Measurements from ENCODE around the gene CDC123.

DNA sequence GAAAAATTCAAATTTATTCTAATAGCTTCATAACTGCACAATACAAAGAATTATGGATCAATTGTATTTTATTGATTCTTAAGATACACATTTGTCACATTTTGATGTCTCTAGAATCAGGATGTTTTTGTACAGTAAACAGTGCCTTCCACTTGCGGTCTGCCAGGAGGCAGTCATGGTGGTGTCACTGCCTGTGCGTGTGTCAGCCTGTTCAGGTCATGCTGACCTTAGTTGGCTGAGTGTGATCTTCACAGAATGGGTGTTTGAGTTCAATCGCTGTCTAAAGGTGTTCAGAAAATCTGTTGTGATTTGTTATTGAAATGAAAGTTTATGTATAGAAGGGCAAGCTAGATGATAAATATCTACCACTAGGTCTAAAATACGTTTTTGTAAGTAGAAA, 45.8 kb upstream of the CDC123 start:
- TF ChIP-seq, protein P1, sequence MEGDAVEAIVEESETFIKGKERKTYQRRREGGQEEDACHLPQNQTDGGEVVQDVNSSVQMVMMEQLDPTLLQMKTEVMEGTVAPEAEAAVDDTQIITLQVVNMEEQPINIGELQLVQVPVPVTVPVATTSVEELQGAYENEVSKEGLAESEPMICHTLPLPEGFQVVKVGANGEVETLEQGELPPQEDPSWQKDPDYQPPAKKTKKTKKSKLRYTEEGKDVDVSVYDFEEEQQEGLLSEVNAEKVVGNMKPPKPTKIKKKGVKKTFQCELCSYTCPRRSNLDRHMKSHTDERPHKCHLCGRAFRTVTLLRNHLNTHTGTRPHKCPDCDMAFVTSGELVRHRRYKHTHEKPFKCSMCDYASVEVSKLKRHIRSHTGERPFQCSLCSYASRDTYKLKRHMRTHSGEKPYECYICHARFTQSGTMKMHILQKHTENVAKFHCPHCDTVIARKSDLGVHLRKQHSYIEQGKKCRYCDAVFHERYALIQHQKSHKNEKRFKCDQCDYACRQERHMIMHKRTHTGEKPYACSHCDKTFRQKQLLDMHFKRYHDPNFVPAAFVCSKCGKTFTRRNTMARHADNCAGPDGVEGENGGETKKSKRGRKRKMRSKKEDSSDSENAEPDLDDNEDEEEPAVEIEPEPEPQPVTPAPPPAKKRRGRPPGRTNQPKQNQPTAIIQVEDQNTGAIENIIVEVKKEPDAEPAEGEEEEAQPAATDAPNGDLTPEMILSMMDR (IDR thresholded peaks at IDR 0.05): no peak
- TF ChIP-seq POLR2A (IDR thresholded peaks at IDR 0.05) (no peak), EP300 (IDR thresholded peaks at IDR 0.05; ENCODE audit: low read depth) (no peak)
